HG03159 (cell line): ENCODE results near the gene SCOC.
A peak's percentile ranks its signal among the peaks of the same experiment; 100 is the strongest.
"Not testable (repeated sequence)": the region's sequence is repeated elsewhere in the genome, so short reads cannot be mapped to it uniquely, and the experiment has no call there.

Experiments used
- ATAC-seq: cut with Tn5 transposase; IDR thresholded peaks from one replicate; pipeline ENCODE4 v1.9.1; 2021; ENCODE audit warnings: mild to moderate bottlenecking, moderate library complexity; ENCODE audit not compliant: unreplicated experiment

The SCOC gene

DNA sequence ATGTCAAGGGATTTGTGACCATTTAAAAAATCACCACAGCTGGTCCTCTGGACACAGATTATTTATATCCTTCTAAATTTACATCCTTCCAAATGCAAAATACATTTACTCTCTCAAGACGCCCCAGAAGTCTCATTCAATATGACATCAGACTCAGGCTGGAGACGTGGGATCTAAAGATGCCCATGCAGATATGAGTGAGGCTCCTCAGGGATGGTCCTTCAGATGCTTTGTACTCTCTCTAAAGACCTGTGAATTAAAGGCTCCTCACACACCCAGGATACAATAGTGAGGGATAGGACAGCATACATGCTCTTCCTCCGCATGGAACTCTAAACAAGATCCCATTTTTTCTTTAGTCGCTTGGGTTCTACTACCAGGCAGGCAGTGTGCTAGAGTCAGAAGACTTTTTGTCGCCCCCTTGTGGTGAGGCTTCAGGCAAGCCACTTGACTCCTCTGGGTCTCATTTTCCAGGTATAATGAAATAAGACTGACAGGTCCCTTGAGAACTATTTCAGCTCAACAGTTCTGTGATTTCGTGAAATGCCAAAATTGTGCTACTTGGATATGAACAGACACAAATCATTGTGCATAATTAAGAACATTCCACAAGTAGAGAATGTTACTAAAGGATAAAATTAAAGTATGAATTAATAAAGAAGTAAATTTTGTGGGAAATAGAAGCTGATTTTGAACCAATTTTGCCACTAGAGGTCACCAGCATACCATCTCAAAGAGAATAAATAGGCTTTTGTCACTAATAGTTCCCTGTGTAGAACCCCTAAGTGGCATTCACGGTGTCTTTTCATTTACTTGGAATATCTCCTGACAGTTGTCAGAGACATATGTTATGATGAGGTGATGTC lies 13.7 kb upstream of the SCOC start:
- ATAC-seq: peak; percentile 97

DNA sequence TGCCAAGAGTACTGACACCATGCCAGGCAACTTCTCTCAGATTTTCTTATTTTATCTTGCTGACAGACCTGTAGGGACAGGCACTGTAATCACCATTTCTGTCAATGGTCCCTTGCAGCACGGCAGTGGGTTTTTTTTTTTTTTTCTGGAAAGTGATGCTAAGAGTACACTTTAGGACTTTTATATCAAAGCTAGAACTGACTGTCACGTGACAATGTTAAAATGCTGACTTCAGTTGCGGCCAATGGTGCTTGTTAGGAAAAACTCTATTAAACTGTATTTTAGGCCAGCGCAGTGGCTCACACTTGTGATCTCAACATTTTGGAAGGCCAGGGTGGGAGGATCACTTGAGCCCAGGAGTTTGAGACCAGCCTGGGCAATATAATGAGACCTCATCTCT lies 12.3 kb upstream of the SCOC start:
- ATAC-seq: no peak

DNA sequence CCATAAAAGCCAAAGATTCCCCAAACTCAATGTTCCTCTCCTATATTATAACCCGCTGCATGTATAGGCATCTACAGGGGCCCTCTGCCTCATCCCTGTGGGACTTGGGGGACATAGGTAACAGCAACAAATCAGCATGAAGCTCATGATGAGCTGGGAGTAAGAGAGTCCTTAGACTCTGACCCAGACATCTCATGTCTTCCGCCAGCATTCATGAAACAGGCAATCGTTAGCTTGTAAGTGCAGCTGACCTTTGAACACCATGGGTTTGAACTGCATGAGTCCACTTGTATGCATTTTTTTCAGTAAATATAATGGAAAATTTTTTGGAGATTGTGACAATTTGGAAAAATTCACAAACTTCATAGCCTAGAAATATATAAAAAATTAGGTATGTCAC lies 10.4 kb upstream of the SCOC start:
- ATAC-seq: no peak

GRCh38 chr4:140363558-140363957 lies 9.9 kb upstream of the SCOC start:
- ATAC-seq: no peak

DNA sequence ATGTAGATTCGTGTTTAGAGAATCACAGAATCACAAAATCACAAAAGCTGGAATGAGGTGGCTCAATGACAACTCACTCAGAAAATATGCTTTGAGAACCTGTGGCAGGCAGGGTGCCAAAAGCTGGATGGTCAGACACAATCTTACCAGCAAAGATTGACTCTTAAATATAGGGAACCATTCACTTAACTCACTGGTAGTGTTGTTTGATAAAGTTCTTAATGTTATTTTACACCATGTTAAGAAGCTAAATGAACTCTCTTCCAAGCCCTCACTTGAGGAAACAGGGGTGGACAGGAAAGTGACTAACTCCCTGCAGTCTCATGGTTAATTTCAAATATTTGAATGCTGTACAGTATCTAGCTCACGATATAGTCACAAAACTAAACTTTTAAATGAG lies 5.7 kb upstream of the SCOC start:
- no peak for ATAC-seq

- no peak for ATAC-seq
Measured at GRCh38 chr4:140368686-140369085, 4.8 kb upstream of the SCOC start.

GRCh38 chr4:140372751-140373327 lies 607 bp upstream of the SCOC start:
- peak; percentile 62 for ATAC-seq

GRCh38 chr4:140374130-140374477 lies 658 bp downstream of the SCOC start:
- no peak for ATAC-seq

- no peak for ATAC-seq
Measured at GRCh38 chr4:140382732-140383131, 9.3 kb downstream of the SCOC start.

- ATAC-seq: no peak
Measured at GRCh38 chr4:140388015-140388414, 14.6 kb downstream of the SCOC start.

DNA sequence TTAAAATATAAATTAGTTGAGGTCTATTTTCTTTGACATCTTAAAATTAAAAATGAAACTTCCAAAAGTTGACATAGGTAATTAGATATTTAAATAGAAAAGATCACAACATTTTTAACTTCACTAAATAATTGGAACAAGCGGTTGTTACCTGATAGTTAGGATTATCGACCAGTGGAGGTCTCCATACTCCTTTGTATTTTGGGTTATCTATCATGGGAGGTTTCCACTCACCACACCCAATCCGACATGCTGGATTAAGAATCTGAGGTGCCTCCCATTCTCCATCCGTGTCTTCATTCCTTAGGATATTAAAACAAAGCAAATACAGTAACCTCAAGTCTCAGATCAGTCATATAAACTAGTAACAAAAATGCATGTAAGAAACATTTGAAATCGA lies 22.2 kb downstream of the SCOC start:
- no peak for ATAC-seq

DNA sequence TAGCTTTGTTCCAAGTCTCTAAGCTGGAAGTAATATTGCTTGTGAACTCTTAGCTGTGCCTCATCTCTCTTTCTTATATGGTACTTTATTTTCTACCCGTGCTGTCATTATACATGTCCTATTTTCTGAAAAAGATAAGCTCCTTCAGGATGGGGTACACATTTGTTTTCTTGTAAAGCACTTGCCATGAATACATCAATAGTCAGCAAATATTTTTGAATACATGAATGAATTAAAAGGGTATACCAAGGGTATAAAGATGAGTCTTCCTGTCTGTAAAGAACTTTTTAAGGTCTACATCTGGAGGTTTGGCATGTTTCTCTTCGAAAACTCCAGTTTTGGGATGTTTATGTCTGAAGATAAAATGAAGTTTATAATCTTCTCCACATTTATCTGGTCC lies 26.7 kb downstream of the SCOC start:
- ATAC-seq: no peak

- ATAC-seq: no peak
Measured at GRCh38 chr4:140406292-140406691, 32.8 kb downstream of the SCOC start.

DNA sequence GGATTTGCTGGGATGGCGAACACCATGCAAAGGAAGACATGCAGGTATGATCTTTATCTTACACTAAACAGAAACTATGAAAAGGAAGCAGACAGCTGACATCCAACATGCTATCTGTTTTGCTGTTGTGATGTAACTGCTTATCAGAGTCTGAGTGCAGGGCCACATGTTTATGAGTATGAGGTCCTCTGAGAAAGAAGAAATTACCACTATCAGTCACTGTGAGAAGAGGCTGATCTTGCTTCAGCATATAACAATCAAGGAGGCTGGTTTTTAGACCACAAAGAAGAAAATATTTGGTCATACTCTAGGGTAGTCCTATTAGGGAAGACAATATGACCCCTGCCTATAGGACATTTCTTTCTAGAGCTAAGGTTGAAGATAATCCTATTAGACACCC lies 35.5 kb downstream of the SCOC start:
- no peak for ATAC-seq

DNA sequence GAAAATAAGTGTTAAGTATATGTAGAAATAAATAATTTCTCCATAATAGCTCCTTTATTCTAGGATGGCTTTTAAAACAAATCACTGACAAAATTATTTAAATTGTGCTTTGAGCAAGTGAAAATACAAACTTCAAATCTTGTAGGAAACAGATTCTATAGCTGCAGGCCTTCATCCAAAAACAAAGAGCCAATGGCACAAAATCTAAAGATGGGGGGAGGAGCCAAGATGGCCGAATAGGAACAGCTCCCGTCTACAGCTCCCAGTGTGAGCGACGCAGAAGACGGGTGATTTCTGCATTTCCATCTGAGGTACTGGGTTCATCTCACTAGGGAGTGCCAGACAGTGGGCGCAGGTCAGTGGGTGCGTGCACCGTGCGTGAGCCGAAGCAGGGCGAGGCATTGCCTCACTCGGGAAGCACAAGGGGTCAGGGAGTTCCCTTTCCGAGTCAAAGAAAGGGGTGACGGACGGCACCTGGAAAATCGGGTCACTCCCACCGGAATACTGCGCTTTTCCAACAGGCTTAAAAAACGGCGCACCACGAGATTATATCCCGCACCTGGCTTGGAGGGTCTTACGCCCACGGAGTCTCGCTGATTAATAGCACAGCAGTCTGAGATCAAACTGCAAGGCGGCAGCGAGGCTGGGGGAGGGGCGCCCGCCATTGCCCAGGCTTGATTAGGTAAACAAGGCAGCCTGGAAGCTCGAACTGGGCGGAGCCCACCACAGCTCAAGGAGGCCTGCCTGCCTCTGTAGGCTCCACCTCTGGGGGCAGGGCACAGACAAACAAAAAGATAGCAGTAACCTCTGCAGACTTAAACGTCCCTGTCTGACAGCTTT lies 39.9 kb downstream of the SCOC start:
- ATAC-seq: not testable (repeated sequence)

GRCh38 chr4:140423106-140423505 lies 49.7 kb downstream of the SCOC start:
- ATAC-seq: no peak

GRCh38 chr4:140426610-140427105 lies 53.2 kb downstream of the SCOC start:
- peak; percentile 20 for ATAC-seq

DNA sequence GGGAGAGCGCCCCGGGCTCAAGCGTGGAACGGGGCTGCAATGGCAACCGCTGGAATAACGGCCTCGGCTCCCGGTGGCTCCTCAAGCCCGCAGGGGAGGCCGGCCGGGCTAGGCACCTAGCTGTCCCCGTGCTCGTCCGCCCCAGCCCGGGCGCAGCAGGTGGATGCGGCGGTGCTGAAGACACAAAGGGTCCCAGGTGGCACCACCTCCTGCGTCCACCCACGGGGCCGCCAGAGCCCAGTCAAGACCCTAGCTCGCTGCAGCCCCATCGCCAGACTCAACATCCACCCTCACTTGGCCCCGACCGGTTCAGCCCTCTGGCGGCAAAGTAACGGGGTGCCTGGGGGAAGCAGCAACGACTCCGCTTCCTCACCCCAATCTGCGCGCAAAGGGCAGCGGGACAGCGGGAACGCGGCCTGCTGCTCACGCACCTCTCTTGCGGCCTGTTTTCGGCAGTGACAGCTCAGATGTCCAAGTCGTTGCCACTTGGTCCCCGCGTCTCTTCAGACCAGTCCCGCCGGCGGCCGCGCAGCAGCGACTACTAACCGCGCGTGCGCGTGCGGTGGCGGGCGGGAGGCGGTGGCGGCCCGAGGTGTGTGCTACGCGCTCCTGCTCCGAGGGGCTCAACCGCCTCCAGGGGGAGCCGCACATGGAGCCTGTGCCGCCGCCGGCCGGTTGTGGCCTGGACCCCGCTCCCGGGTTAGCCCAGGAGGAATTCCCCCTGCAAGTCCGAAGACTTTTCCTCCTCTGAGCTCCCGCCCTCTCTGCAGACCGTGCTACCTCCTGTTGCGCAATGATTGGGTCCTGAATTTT lies 53.9 kb downstream of the SCOC start, which contains the start of gene CLGN:
CLGN (minus strand) TSS at position 543 of the 813 bp plus-strand sequence. CDS start 14,570 bp downstream, outside the sequence.
- ATAC-seq: peak; percentile 85

- no peak for ATAC-seq
Measured at GRCh38 chr4:140427919-140428471, 54.5 kb downstream of the SCOC start.
